GM18907 (cell line): ENCODE data around the gene TMOD2.
A peak's percentile ranks its signal among the peaks of the same experiment; 100 is the strongest.

Experiments used
- ATAC-seq: cut with Tn5 transposase; IDR thresholded peaks from one replicate; pipeline ENCODE4 v1.9.1; 2021; ENCODE audit warnings: mild to moderate bottlenecking, moderate library complexity; ENCODE audit not compliant: unreplicated experiment

Gene TMOD2

GRCh38 chr15:51750792-51751696 is at the start of gene TMOD2:
Gene TMOD2, plus strand, starts transcription at chr15:51751597. Its CDS starts 14,845 bp downstream, at chr15:51766442.
- peak; percentile 69 for ATAC-seq

GRCh38 chr15:51702710-51703109 is 48.7 kb upstream of the TMOD2 start:
- no peak for ATAC-seq

DNA sequence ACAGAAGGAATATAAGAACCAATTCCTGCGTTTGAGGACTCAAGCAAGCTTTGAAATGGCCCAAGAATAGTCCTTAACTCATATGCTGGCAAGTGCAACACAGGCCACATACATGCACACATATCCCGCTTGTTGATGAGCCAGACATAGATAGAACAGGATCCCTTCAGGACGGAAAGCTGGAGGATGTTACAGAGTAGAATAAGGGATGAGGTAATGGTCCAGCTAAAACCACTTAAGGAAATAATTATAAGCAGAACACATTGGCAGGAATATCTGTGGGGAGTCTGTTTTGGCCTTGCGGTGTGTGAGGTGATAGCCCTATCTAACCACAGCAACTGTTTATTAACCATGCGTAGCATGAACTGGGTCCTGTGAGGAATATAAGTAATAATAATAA is 45.1 kb upstream of the TMOD2 start:
- no peak for ATAC-seq

DNA sequence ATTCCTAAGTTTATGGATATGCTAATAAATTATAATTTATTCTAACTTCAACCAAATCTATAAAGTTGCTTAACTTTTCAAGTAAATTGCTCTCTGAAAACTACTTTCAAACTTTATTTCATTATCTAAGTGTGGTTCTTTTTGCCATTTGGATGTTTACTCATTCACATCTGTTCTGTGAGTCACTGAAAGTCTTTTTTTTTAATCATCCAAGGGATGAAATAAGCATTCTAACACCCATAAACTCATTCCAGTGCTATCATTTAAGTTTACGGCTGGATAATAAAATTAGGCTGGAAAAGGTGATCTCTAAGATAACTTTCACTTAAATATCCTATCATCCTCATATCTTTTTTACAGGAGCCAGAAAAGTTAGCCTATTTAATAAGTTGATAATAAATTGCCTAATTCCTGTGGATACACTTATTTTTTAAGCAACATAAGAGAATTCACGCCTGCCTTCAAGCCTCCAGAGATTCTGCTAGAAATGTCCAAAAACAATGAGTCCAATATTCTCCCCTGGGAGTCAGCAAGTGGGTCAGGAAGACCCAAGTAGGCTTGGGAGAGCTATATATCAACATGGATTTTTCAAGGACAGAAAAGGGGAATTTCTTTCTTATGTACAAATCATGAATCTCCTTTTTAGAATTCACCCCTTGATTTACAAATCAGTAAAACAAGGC is 44.3 kb upstream of the TMOD2 start:
- ATAC-seq = no peak

- no peak for ATAC-seq
These were observed 43.4 kb upstream of the TMOD2 start for GRCh38 chr15:51708013-51708412.

DNA sequence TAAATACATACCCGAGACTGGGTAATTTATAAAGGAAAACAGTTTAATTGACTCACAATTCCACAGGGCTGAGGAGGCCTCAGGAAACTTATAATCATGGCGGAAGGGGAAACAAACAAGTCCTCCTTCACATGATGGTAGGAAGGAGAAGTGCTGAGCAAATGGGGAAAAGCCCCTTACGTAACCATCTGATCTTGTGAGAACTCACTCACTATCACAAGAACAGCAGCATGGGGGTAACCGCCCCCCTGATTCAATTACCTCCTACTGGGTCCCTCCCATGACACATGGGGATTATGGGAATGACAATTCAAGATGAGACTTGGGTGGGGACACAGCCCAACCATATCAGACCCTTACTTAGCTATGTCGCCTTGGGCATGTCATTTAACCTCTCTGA is 42.4 kb upstream of the TMOD2 start:
- ATAC-seq = no peak

DNA sequence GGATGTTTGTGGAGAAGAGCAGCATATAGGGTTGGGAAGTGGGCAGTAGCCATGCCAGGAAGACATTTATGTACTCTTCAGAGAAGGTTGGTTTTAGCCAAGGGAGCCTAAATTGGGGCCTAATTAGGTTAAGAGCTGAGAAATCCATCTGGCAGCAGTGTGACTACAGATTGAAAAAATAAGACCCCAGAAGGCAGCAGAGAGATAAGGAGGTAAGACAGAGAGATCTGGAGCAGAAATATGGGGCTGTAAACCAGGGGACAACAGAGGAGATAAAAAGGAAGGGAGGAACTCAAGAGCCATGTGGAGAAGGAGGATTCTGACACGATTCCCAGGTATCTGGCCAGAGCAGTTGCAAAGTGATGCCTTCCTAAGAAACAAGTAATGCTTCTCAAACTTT is 37.2 kb upstream of the TMOD2 start:
- ATAC-seq = no peak

DNA sequence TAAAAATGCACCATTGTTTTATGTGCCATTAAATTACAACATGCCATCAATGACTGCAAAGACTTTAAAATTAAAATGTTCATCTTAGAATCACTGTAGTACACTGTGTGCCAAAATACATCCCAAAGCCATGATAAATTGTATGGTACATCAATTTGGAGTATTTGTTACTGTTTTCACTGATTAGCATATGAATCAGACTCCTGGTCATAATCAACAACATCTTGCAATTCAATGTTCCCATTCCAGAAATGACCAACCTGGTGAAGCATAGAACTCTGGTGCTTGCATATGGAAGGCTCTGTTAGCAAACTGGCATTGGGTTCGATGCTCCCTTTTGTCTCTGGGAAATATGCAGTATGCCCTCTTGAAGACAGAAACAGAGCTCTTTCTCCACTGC is 36.5 kb upstream of the TMOD2 start:
- ATAC-seq = no peak

GRCh38 chr15:51718219-51718618 is 33.2 kb upstream of the TMOD2 start:
- no peak for ATAC-seq

GRCh38 chr15:51718746-51719145 is 32.7 kb upstream of the TMOD2 start:
- ATAC-seq = no peak

DNA sequence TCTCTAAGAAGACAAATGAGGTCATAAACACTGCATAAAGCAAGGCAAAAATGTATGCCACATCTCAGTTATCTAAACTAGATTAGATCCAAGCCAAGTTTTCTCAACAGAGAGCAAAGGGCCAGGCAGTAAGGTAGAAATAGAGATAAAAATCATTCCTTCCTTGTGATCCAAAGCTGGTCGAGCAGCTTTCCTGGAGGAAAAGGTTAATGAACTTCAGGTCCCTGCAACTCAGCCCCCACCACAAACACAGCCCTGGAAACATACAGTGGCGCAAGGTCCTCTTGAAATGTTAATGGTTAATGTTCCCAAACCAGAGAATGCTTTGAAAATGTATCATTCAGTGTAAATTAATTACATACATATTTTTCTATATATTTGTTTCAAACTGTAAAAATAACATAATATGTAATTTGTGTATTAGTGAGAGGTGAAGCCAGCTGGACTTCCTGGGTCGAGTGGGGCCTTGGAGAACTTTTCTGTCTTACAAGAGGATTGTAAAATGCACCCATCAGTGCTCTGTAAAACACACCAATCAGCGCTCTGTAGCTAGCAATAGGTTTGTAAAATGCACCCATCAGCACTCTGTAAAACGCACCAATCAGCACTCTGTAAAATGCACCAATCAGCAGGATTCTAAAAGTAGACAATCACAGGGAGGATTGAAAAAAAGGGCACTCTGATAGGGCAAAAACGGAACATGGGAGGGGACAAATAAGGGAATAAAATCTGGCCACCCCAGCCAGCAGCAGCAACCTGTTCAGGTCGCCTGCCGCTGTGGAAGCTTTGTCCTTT is 31.0 kb upstream of the TMOD2 start:
- ATAC-seq = no peak

- no peak for ATAC-seq
These were observed 30.0 kb upstream of the TMOD2 start for GRCh38 chr15:51721199-51721960.

GRCh38 chr15:51724199-51724598 is 27.2 kb upstream of the TMOD2 start:
- no peak for ATAC-seq

- no peak for ATAC-seq
These were observed 26.7 kb upstream of the TMOD2 start for GRCh38 chr15:51724673-51725072.

- peak; percentile 86 for ATAC-seq
These were observed 24.9 kb upstream of the TMOD2 start for GRCh38 chr15:51726302-51727073.

- no peak for ATAC-seq
These were observed 24.1 kb upstream of the TMOD2 start for GRCh38 chr15:51727141-51727897.

DNA sequence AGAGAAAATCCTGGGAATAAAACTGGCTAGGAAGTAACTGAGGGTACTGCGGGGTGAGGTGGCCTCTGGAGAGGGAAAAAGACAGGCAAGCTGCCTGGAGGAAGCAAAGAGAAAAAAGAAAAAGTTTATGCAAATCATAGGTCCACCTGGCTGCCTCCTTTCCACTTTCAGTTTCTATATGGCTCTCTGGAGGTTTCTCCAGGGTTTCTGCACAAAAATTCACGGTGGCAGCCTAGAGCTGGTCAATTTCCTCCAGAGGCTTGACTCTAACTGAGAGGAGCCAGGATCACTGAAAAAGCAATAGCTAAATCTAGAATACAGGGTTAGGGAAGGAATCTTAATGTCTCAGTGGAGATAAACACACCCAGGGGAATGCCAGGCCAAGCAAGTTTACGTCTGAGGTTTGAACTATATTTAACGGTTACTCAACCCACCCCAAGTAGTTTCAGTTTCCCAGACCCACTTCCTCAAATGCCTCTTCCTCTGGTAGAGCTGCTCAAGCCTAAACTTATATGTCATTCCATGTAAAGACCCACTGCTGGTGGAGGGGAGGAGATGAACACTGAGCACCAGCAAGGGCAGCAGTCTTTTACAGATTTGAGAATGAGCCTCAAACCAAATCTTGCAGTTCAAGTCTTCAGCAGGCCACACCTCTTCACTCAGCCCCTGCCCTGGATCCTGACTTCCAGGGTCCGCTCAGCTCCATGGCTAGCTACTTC is 19.7 kb upstream of the TMOD2 start:
- ATAC-seq = peak; percentile 60

- no peak for ATAC-seq
These were observed 18.8 kb upstream of the TMOD2 start for GRCh38 chr15:51732646-51733045.
